Aorta (tissue), 5 donors: ENCODE data around the gene IGFBP1. TPM values are rescaled to one million over a fixed set of nuclear protein-coding genes. Genes with fewer than 3 reads are reported as not detected.
A peak's percentile ranks its signal among the peaks of the same experiment; 100 is the strongest.

Experiments used
- ATAC-seq: fragments of 200-7000 bp; cut with Tn5 transposase; one replicate; pipeline ENCODE4 v1.9.1; 2022; ENCODE audit warnings: moderate library complexity; ENCODE audit not compliant: low FRiP score
- DNase-seq, 2 donors: peaks; one replicate each; pipeline ENCODE4 v3.0.0-alpha.2; 2020
- H3K27ac ChIP-seq, 2 donors: one replicate each; pipeline ENCODE4 v1.5.1; 2013; ENCODE audit warnings: low read length in 2 of 2, mild to moderate bottlenecking in 2 of 2, moderate library complexity in 2 of 2, control low read depth in 1 of 2, inconsistent platforms in 1 of 2, low read depth in 1 of 2
- H3K27me3 ChIP-seq, 2 donors: one replicate each; pipeline ENCODE4 v1.6.1; 2013; ENCODE audit warnings: control low read depth in 1 of 2, low read length in 1 of 2, mild to moderate bottlenecking in 1 of 2, moderate library complexity in 1 of 2; ENCODE audit not compliant: insufficient read depth in 2 of 2, control insufficient read depth in 1 of 2
- H3K36me3 ChIP-seq, 2 donors: one replicate each; pipeline ENCODE4 v1.6.1; 2013; ENCODE audit warnings: control low read depth in 1 of 2, low read length in 1 of 2, mild to moderate bottlenecking in 1 of 2; ENCODE audit not compliant: insufficient read depth in 2 of 2, control insufficient read depth in 1 of 2
- H3K4me1 ChIP-seq, 2 donors: one replicate each; pipeline ENCODE4 v1.6.1; 2013; ENCODE audit warnings: low read length in 2 of 2, control low read depth in 1 of 2, mild to moderate bottlenecking in 1 of 2, moderate library complexity in 1 of 2; ENCODE audit not compliant: insufficient read depth in 2 of 2, control insufficient read depth in 1 of 2
- H3K4me3 ChIP-seq, 2 donors: one replicate each; pipeline ENCODE4 v1.5.1; 2013; ENCODE audit warnings: low read length in 2 of 2, control low read depth in 1 of 2, mild to moderate bottlenecking in 1 of 2
- H3K9me3 ChIP-seq: one replicate; pipeline ENCODE4 v1.6.1; 2013; ENCODE audit warnings: mild to moderate bottlenecking, low read length; ENCODE audit not compliant: control insufficient read depth
- WGBS, 2 donors: extraction: QIAGEN DNeasy Blood & Tissue Kit; methylation state at CpG; one replicate each; pipeline ENCODE4 v1.1.7; 2013; 5-methylcytosine and 5-hydroxymethylcytosine counted together
- intact Hi-C, 2 donors: fragments of 100-400 bp; cut with DNase I; formaldehyde crosslinking; loops; one replicate each; pipeline versions ENCODE4 v1.14.2 to v1.15.0; 2022
- polyA plus RNA-seq, 2 donors: library from polyadenylated mRNA; stranded (reverse); fragments of 200-250 nt; gene quantifications; one replicate each; pipeline ENCODE4 v1.2.3, GENCODE V29; 2013
- total RNA-seq, 2 donors: library from RNA; stranded (reverse); fragmentation: NEBNext Ultra II Directional; extraction: Animal tissue kit (Norgen Biotek cat#: 25700); gene quantifications; one replicate each; pipeline ENCODE4 v1.2.1, GENCODE V29; 2021
- donor health status: healthy with polysubstance abuse.
- donor health status: Bipolar disorder and iron deficiency.
- donor health status: DM: no; HTN: no; CAD: no.
- donor health status: DM: no; HTN: no; CAD: no.
- donor health status: DM: yes; HTN: yes; CAD: no.

The IGFBP1 gene
- total and polyA plus RNA-seq, 4 donors, result not detected

DNA sequence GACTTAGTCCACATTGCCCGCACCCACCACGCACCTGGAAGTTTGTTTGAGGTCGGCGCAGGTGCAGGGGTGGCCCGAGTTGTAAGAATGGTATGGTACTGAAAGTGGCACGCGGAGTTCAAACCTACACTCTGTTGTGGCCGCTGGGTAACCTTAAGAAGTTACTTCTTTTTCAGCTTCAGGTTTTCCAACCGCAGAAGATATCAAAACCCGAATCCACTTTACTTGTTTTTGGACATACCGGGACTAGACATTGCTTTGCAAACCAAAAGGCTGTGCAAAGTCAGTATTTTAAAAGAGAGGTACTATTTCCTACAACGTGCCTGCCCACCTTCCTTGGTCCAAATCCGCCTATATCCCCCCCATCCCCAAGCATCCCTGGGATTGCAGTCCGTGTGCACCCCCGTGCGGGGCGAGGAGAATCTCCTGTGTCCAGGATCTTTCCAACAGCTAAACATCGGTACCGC, 31.7 kb downstream of the IGFBP1 start:
- Histone ChIP-seq H3K4me1 (no peaks in the 10 kb centered on the region), H3K27ac (no peak overlapping the region), H3K4me3 (peak overlapping the region; percentile 70 to 75), H3K9me3 (no peaks in the 10 kb centered on the region), H3K27me3 (no peaks in the 10 kb centered on the region), H3K36me3 (peaks cover 0 to 1% of the 10 kb centered on the region in 2 donors)
- whole genome bisulfite sequencing, 2 donors, result 3 to 5% methylated on average over 19 of the region's 19 CpGs
- ATAC-seq (no peak), DNase-seq (no peak)
- intact Hi-C loops, result loop anchor here (2.0 to 10.0 kb wide), 6 partner anchors 227 to 1332 kb away; no protein-coding TSS in a partner anchor

DNA sequence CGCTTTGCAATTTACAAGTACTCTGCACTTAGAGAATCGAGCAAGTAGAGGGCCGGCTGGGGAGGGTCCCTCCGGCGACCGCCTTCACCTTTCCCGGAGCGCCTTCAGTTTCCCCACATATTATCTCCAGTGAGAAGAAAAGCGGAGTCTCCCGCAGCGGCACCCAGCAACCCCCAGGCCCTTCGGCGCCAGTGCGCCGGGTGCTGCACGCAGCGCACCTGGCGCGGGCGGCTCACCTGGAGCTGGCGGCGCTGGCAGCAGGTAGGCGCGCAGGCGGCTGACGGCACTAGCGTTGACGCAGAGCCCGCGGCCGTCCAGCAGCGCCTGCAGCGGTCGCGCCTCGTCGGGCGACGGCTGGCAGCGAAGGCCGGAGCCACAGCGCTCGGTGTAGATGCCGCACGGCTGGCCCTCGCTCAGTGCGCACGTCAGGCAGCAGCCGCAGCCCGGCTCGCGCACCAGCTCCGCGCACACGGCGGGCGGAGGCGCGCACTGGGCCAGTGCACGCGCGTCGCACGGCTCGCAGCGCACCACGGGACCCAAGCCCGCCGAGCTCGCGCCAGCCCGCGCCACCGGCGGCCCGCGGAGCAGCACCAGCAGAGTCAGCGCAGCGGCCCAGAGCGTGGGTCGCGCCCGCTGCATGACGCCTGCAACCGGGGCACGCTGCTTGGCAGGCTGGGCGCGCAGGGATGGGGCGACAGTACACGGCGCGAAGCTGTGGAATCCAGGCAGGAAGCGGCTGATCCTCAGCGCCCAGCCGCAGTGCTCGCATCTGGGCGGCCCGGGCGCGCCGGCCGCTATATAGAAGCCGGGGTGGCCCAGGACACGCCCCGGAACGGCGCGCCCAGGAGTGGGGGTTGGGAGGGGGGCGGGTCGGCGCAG, 32.5 kb downstream of the IGFBP1 start, which contains the start of gene IGFBP3:
Gene IGFBP3 (minus strand): TSS at position 771 of the 879 bp plus-strand sequence. CDS start 132 bp downstream, at position 639.
- peak; percentile 57 to 88 for DNase-seq
- WGBS, 2 donors, result 1% methylated on average over 89 to 111 of the region's 111 CpGs
- intact Hi-C loops, result loop anchor here (2.0 to 10.0 kb wide), 6 partner anchors 227 to 1332 kb away; no protein-coding TSS in a partner anchor
- Histone ChIP-seq H3K4me1 (peaks cover 0 to 4% of the 10 kb centered on the region in 2 donors), H3K27me3 (no peaks in the 10 kb centered on the region), H3K9me3 (no peaks in the 10 kb centered on the region), H3K4me3 (peak within 1 kb of the TSS; percentile 70 to 75), H3K36me3 (peaks cover 0 to 1% of the 10 kb centered on the region in 2 donors), H3K27ac (no peak within 1 kb of the TSS)
- ATAC-seq, result peak; percentile 83

DNA sequence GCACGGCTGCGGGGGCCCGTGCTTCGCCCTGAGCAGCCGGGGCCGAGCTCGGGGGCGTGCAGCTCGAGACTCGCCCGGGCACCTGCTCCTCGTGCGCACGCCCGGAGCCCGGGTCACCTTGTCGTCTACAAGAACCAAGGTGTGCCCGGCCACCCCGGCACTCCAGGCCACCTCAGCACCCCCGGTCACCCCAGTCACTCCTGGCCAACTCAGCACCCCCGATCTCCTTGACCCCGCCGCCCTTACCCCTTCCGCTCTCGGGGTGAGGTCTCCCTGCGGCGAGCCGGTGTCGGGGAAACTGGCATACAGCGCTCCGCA, 33.1 kb downstream of the IGFBP1 start:
- no peaks in the 10 kb centered on the region for H3K9me3 ChIP-seq
- intact Hi-C loops, result loop anchor here (2.0 to 10.0 kb wide), 6 partner anchors 226 to 1331 kb away; no protein-coding TSS in a partner anchor
- peaks cover 0 to 4% of the 10 kb centered on the region in 2 donors for H3K4me1 ChIP-seq
- DNase-seq, result peak; percentile 53 to 77
- no peaks in the 10 kb centered on the region for H3K36me3 ChIP-seq
- H3K4me3 ChIP-seq, result peak overlapping the region; percentile 39 to 75
- ATAC-seq, result peak; percentile 0
- WGBS, 2 donors, result 1 to 2% methylated on average over 27 to 31 of the region's 31 CpGs
- no peaks in the 10 kb centered on the region for H3K27me3 ChIP-seq
- no peak overlapping the region for H3K27ac ChIP-seq

DNA sequence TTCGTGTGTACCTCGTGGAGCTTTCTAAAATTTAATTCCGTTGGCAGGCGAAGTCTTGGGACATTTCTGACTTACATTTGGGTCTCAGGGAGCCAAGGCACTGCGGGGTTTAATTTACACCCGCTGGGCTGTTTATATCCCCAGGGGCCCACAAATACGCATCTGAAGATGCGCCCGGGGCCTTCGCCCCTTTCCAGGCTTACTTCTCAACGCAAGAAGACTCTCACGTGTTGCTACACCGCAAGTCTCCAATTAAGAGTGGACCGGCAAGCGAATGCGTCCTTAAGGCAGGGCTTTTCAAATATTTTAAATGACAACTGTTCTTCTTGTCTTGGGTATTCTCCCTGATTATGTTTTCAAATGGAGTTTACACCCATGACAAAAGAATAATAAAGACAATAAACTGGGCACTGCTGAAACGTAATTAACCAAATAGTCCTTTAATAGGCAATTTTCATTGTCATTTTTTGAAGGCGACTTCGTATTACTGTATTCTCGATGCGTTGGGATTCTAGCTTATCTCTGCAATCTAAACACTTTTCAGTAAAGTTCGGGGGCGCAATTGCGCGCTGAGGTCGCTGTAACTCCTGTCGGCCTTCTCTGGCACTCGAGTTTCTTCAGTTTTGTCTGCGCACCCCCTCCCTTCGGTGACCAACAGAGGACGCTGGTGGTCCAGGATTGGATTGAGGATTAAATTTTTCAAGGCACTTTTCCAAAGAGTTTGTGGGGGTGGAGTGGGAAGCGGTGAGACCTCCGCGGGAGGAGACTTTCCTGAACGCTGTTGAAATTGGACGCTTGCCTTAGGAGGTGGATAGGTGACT, 33.6 kb downstream of the IGFBP1 start:
- intact Hi-C loops, result loop anchor here (1.0 to 10.0 kb wide), 9 partner anchors 223 to 1330 kb away; no protein-coding TSS in a partner anchor
- H3K27me3 ChIP-seq, result no peaks in the 10 kb centered on the region
- no peaks in the 10 kb centered on the region for H3K36me3 ChIP-seq
- DNase-seq (peak; percentile 70 to 85), ATAC-seq (peak; percentile 82)
- H3K4me1 ChIP-seq, result peaks cover 0 to 4% of the 10 kb centered on the region in 2 donors
- 4 to 5% methylated on average over 36 of the region's 36 CpGs for WGBS, 2 donors
- no peak overlapping the region for H3K27ac ChIP-seq
- H3K4me3 ChIP-seq, result no peak overlapping the region
- no peaks in the 10 kb centered on the region for H3K9me3 ChIP-seq

GRCh38 chr7:45922810-45923209, 34.5 kb downstream of the IGFBP1 start:
- peak overlapping the region; percentile 39 to 43 for H3K4me3 ChIP-seq
- H3K4me1 ChIP-seq, result peaks cover 0 to 4% of the 10 kb centered on the region in 2 donors
- WGBS, 2 donors, result 1% methylated on average over 11 of the region's 11 CpGs
- H3K27me3 ChIP-seq, result no peaks in the 10 kb centered on the region
- H3K9me3 ChIP-seq, result no peaks in the 10 kb centered on the region
- H3K27ac ChIP-seq, result peak overlapping the region in 1 of 2 donors; percentile 34
- ATAC-seq, result no peak
- no peaks in the 10 kb centered on the region for H3K36me3 ChIP-seq
- intact Hi-C loops, result loop anchor here (1.0 to 10.0 kb wide), 10 partner anchors 55 to 1329 kb away; no protein-coding TSS in a partner anchor
- no peak for DNase-seq

- H3K4me1 ChIP-seq, result peaks cover 0 to 4% of the 10 kb centered on the region in 2 donors
- peak overlapping the region in 1 of 2 donors; percentile 39 for H3K4me3 ChIP-seq
- H3K27ac ChIP-seq, result no peak overlapping the region
- 5% methylated on average over 9 of the region's 9 CpGs for WGBS, 2 donors
- H3K9me3 ChIP-seq, result no peaks in the 10 kb centered on the region
- DNase-seq, result peak; percentile 86 to 94
- no peaks in the 10 kb centered on the region for H3K36me3 ChIP-seq
- ATAC-seq, result peak; percentile 82
- no peaks in the 10 kb centered on the region for H3K27me3 ChIP-seq
- intact Hi-C loops, result loop anchor here (1.0 to 10.0 kb wide), 9 partner anchors 55 to 1329 kb away; no protein-coding TSS in a partner anchor
Observed at GRCh38 chr7:45923290-45923689, 35.0 kb downstream of the IGFBP1 start.

DNA sequence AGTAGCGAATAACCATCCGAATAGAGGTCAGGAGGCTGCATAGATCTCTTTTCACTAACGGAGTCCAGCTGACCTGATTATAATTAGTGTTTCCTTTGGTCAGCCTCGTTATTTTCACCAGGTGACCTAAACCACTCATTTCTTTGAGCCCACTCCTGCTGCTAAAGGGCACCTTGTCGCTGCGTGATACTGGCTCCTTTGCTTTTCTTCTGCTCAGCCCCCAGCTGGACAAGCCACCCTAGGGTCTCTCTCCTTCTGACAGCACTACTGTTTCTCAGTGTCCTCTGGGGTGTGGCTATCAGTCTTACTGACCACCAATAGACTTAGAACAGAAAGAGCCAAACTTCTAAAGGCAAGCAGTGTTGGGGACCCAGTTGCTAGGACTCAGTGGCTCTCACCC, 35.5 kb downstream of the IGFBP1 start:
- Histone ChIP-seq H3K27ac (no peak overlapping the region), H3K4me1 (peaks cover 0 to 4% of the 10 kb centered on the region in 2 donors), H3K9me3 (no peaks in the 10 kb centered on the region), H3K27me3 (no peaks in the 10 kb centered on the region), H3K4me3 (no peak overlapping the region), H3K36me3 (no peaks in the 10 kb centered on the region)
- 73 to 80% methylated on average over 6 of the region's 6 CpGs for WGBS, 2 donors
- intact Hi-C loops, result loop anchor here (1.0 to 10.0 kb wide), 9 partner anchors 54 to 1328 kb away; no protein-coding TSS in a partner anchor
- DNase-seq (no peak), ATAC-seq (no peak)

DNA sequence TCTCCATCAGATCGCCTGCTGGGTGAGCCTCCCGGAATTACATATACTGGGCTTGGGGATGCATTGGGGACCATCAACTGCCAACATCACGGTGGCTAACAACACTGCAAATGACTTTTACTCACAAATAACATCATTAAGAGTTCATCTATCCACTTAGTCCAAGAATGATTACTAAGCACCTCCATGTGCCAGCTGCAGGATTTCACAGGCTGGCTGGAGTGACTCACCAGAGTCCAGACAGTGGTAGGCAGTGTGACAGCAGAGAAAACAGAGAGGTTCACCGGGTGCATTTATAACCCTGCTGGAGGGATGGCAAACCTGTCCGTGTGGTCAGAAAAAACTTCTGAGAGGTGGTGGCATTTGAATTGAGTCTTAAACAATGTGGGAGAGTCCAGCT, 36.0 kb downstream of the IGFBP1 start:
- Histone ChIP-seq H3K9me3 (no peaks in the 10 kb centered on the region), H3K4me1 (peaks cover 0 to 4% of the 10 kb centered on the region in 2 donors), H3K27ac (no peak overlapping the region), H3K4me3 (no peak overlapping the region), H3K36me3 (no peaks in the 10 kb centered on the region), H3K27me3 (no peaks in the 10 kb centered on the region)
- ATAC-seq (no peak), DNase-seq (peak; percentile 63 to 75)
- intact Hi-C loops, result loop anchor here (5.0 to 10.0 kb wide), 5 partner anchors 223 to 1328 kb away; no protein-coding TSS in a partner anchor
- WGBS, 2 donors, result 16 to 24% methylated on average over 5 of the region's 5 CpGs
